GM12875 (cell line): ENCODE measurements around the gene FCN2.

Experiments used
- H3K4me3 ChIP-seq: one replicate; pipeline ENCODE4 v1.5.1; 2011; ENCODE audit warnings: low read depth, low read length, control low read depth
- CTCF ChIP-seq: IDR thresholded peaks from 2 replicates; pipeline ENCODE4 v1.5.1; 2011; ENCODE audit warnings: low read depth, mild to moderate bottlenecking, control low read depth, inconsistent platforms, low read length, moderate library complexity, borderline replicate concordance; ENCODE audit not compliant: insufficient read depth

Gene FCN2

DNA sequence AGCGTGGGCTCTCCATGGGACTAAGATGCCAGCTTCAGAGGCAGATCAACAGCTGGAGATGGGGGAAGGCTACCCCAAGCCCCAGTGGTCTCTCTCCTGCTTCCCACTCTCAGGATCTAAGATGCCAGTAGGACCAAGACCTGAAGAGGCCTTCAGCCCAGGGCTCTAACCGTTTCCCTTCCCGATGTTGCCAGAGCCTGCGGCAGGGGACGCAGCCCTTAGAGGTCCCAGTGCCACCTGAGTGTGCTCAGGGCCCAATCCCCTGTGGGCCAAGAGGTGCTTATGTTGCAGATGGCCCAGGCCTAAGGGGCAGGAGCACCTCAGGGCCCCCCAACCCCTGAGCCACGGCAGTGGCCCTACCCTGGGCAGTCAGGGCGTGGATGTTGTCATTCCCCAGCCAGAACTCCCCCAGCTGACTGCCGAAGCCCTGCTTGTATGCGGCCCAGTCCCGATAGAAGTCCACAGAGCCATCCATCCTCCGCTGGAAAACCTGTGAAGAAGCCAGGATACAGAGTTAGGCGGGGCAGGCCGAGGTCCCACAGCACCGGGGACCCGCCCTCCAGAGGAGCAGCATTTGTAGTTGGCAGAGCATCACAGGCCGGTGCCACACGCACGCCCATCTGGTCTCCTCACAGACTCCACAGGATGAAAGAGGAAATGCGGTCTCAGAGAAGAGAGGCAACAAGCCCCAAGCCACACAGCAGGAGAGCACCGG is 31.7 kb downstream of the FCN2 start:
- TF ChIP-seq CTCF: no peak
- no peak overlapping the region for H3K4me3 ChIP-seq

DNA sequence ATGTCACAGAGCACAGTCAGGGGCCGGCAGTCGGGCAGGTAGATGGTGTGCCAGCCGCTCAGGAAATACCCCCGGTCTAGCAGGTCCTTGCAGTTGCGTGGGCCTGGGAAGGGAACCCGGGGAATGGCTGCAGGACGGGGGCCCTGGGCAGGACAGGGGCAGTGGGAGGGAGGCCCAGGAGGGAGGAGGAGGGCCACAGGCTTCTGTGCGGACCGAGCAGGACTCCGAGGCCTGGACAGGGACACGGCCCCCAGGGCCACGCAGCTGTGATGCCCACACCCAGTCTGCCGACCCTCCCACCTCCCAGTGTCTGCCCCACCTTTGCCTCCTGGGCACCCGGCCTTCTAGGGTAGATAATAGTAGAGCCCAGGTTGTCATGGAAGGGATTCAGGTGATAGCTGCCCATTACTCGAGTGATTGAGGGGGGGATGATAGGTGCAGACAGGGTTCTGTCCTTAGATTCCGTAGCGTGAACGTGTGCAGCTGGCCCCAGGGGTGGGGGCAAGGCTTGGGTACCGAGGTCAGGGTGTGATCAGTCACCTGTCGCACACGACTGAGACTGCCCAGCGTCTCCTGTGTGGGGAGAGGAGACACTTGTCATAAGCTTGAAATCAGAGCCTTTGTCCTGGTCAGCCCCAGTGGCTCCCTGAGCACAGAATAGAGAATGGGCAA is 32.6 kb downstream of the FCN2 start:
- H3K4me3 ChIP-seq: no peak overlapping the region
- no peak for TF ChIP-seq CTCF

GRCh38 chr9:134913713-134914500 is 33.3 kb downstream of the FCN2 start:
- H3K4me3 ChIP-seq: no peak overlapping the region
- no peak for TF ChIP-seq CTCF

DNA sequence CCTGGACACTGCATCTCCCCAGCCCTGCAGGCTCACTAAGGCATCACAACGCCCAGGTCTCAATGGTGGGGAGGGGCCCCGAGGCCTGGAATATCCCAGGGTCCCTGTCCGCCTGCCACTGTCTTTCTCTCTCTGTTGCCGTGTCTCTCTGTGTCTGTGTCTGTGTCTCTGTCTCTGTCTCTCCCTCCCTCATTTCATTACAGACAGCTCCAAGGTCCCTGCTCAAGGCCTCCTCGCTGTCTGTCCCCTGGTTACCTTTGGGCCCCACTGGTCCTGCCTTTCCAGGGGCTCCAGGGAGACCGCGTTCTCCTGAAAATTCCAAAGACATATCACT is 33.9 kb downstream of the FCN2 start:
- TF ChIP-seq CTCF: no peak
- no peak overlapping the region for H3K4me3 ChIP-seq

DNA sequence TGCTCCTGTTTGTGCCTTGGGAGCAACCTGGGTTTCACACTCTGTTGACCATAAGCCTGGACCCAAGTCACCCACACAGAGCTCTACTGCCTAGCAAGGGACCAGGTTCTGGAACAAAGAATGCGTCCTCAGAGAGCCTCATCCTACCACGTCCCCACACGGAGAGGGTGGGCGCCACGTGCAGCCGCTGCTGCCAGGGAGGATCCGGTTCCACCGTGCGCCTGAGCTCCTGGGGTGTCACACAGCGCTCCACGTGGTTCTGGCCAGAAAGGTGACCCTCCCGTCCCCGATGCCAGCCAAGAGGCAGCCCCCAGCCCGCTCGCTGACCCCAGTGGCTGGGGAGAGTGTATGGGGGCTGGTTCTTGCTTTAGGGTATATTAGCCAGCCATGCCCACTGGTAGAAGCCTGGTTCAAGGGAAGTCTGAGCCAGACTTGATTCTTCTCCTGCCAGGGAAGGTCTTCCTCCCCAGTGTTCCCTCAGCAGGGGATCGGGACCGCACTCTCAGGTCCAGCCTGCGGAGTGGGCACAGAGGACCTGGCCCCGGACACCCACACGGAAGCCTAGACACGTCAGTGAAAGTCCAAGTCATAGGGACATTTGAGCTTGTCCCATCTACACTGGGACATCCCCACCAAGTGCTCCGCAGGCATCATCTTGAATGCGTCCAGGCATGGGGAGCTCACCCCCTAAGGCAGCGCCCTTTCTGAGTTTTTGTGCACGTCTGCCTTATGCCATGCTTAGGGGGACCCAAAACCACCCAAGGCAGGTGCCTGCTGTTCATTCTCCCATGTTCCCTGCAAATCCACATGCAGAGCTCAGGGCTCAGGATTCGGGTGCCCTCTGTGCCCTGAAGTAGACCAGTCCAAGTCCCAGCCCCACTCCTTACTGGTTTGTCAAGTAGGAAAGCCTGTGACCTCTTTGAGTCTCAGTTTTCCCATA is 34.7 kb downstream of the FCN2 start:
- TF ChIP-seq CTCF: no peak
- H3K4me3 ChIP-seq: no peak overlapping the region

DNA sequence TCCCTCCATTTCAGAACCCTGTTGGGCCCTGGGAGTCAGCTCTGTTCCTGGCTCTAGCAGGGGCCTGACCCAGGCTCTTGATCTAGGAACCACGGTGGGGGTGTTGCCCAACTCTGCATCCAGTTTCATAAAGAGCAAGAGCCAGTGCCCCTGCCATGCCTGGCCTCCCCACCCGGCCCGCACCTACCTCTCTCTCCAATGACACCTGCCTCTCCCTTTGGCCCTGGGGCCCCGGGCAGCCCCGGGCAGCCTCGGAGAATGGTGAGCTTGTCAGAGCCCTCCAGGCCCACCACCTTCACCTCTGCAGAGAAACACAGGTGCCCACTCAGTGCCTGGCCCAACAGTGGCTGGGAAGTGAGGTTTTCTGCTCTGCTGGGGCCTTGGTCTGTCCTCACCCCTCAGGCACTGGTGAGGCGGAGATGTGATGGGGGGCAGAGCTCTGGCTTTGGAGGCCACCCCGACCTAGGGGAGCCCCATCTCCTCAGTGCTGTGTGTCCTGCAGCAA is 35.6 kb downstream of the FCN2 start:
- TF ChIP-seq CTCF: no peak
- no peak overlapping the region for H3K4me3 ChIP-seq
